SK-N-SH treated with all-trans-retinoic acid at 6 μM for 48 hours (cell line): ENCODE measurements around the gene WDR91.

ENCODE experiments used
- ARNTL ChIP-seq: fragments of 450-650 bp; formaldehyde crosslinking; IDR thresholded peaks from 2 replicates; pipeline ENCODE4 v1.5.0; 2020; ENCODE audit warnings: low read depth, mild to moderate bottlenecking, moderate library complexity, borderline replicate concordance
- BACH2 ChIP-seq: fragments of 250-450 bp; sonication (Bioruptor Pico); IDR thresholded peaks from 2 replicates; pipeline ENCODE4 v1.9.0; 2021; ENCODE audit warnings: mild to moderate bottlenecking, borderline replicate concordance
- RARB ChIP-seq: fragments of 250-450 bp; sonication (Bioruptor Pico); IDR thresholded peaks from 2 replicates; pipeline ENCODE4 v1.8.0; 2021; ENCODE audit warnings: mild to moderate bottlenecking, moderate library complexity
- TCF4 ChIP-seq: fragments of 250-450 bp; sonication (Bioruptor Pico); IDR thresholded peaks from 2 replicates; pipeline ENCODE4 v1.8.0; 2021; ENCODE audit warnings: mild to moderate bottlenecking, moderate library complexity, borderline replicate concordance
- TOX ChIP-seq: fragments of 250-450 bp; sonication (Bioruptor Pico); IDR thresholded peaks from 2 replicates; pipeline ENCODE4 v1.8.0; 2021; ENCODE audit warnings: mild to moderate bottlenecking, moderate library complexity, borderline replicate concordance
- ZC3H10 ChIP-seq: fragments of 250-450 bp; sonication (Bioruptor Pico); IDR thresholded peaks from 2 replicates; pipeline ENCODE4 v1.5.1; 2021; ENCODE audit warnings: mild to moderate bottlenecking, moderate library complexity
- TF ChIP-seq, protein P1 (sequence below): fragments of 250-450 bp; sonication (Bioruptor Pico); IDR thresholded peaks from 2 replicates; pipeline ENCODE4 v1.5.1; 2021; ENCODE audit warnings: mild to moderate bottlenecking, moderate library complexity
- TF ChIP-seq, protein P2 (sequence below): fragments of 250-450 bp; sonication (Bioruptor Pico); IDR thresholded peaks from 2 replicates; pipeline ENCODE4 v1.8.0; 2021; ENCODE audit warnings: low read depth, mild to moderate bottlenecking, moderate library complexity, borderline replicate concordance
- TF ChIP-seq, protein P3 (sequence below): fragments of 250-450 bp; sonication (Bioruptor Pico); IDR thresholded peaks from 2 replicates; pipeline ENCODE4 v1.5.0; 2020; ENCODE audit warnings: mild to moderate bottlenecking, moderate library complexity
- TF ChIP-seq, protein P4 (sequence below): fragments of 250-450 bp; sonication (Bioruptor Pico); IDR thresholded peaks from 2 replicates; pipeline ENCODE4 v1.5.1; 2020; ENCODE audit warnings: low read depth, mild to moderate bottlenecking, moderate library complexity

DNA sequence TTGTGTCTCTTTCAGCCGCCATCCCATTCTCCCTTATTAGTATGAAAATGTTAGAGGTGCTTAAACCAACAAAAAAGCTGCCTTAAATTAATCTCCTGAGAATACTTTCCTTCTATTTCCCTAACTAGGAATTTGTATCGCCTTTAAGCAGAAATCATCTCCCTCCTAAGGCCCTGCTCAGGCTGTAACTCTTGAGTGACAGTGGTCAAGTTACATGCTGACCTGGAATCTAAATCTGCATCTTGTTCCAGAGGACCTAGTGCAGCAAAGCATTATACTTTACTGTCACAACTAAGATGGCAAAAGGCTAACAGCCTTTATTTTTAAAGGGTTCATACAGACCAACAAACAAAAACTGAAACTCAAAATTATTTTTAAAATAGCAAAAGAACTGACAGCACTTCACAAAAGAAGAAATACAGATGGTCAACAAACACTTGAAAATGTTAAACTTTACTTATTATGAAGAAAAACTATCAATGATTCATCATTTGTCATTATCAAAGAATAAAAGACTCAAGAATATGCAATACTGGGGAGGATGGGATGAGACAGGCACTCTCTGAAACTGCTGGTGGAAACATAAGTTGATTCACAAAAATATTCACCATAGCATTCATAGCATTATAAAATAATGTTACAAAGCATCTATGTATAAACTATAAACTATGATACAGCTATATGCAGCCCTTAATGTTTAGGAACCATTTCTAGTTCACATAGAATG is 51.8 kb downstream of the WDR91 start:
- TF ChIP-seq, protein P1, sequence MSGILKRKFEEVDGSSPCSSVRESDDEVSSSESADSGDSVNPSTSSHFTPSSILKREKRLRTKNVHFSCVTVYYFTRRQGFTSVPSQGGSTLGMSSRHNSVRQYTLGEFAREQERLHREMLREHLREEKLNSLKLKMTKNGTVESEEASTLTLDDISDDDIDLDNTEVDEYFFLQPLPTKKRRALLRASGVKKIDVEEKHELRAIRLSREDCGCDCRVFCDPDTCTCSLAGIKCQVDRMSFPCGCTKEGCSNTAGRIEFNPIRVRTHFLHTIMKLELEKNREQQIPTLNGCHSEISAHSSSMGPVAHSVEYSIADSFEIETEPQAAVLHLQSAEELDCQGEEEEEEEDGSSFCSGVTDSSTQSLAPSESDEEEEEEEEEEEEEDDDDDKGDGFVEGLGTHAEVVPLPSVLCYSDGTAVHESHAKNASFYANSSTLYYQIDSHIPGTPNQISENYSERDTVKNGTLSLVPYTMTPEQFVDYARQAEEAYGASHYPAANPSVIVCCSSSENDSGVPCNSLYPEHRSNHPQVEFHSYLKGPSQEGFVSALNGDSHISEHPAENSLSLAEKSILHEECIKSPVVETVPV (CRISPR knock-in tag), result no peak
- no peak for TF ChIP-seq TOX
- TF ChIP-seq BACH2 (CRISPR knock-in tag), result no peak
- TF ChIP-seq, protein P2, sequence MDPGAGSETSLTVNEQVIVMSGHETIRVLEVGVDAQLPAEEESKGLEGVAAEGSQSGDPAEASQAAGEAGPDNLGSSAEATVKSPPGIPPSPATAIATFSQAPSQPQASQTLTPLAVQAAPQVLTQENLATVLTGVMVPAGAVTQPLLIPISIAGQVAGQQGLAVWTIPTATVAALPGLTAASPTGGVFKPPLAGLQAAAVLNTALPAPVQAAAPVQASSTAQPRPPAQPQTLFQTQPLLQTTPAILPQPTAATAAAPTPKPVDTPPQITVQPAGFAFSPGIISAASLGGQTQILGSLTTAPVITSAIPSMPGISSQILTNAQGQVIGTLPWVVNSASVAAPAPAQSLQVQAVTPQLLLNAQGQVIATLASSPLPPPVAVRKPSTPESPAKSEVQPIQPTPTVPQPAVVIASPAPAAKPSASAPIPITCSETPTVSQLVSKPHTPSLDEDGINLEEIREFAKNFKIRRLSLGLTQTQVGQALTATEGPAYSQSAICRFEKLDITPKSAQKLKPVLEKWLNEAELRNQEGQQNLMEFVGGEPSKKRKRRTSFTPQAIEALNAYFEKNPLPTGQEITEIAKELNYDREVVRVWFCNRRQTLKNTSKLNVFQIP (CRISPR knock-in tag), result no peak
- TF ChIP-seq, protein P3, sequence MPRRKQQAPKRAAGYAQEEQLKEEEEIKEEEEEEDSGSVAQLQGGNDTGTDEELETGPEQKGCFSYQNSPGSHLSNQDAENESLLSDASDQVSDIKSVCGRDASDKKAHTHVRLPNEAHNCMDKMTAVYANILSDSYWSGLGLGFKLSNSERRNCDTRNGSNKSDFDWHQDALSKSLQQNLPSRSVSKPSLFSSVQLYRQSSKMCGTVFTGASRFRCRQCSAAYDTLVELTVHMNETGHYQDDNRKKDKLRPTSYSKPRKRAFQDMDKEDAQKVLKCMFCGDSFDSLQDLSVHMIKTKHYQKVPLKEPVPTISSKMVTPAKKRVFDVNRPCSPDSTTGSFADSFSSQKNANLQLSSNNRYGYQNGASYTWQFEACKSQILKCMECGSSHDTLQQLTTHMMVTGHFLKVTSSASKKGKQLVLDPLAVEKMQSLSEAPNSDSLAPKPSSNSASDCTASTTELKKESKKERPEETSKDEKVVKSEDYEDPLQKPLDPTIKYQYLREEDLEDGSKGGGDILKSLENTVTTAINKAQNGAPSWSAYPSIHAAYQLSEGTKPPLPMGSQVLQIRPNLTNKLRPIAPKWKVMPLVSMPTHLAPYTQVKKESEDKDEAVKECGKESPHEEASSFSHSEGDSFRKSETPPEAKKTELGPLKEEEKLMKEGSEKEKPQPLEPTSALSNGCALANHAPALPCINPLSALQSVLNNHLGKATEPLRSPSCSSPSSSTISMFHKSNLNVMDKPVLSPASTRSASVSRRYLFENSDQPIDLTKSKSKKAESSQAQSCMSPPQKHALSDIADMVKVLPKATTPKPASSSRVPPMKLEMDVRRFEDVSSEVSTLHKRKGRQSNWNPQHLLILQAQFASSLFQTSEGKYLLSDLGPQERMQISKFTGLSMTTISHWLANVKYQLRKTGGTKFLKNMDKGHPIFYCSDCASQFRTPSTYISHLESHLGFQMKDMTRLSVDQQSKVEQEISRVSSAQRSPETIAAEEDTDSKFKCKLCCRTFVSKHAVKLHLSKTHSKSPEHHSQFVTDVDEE (CRISPR knock-in tag), result no peak
- TF ChIP-seq ARNTL (CRISPR knock-in tag), result no peak
- no peak for TF ChIP-seq TCF4 (CRISPR knock-in tag)
- TF ChIP-seq, protein P4, sequence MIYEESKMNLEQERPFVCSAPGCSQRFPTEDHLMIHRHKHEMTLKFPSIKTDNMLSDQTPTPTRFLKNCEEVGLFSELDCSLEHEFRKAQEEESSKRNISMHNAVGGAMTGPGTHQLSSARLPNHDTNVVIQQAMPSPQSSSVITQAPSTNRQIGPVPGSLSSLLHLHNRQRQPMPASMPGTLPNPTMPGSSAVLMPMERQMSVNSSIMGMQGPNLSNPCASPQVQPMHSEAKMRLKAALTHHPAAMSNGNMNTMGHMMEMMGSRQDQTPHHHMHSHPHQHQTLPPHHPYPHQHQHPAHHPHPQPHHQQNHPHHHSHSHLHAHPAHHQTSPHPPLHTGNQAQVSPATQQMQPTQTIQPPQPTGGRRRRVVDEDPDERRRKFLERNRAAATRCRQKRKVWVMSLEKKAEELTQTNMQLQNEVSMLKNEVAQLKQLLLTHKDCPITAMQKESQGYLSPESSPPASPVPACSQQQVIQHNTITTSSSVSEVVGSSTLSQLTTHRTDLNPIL (CRISPR knock-in tag), result no peak
- no peak for TF ChIP-seq RARB (CRISPR knock-in tag)
- TF ChIP-seq ZC3H10 (CRISPR knock-in tag), result no peak
